ENCODE results near the gene CIPC.

DNA sequence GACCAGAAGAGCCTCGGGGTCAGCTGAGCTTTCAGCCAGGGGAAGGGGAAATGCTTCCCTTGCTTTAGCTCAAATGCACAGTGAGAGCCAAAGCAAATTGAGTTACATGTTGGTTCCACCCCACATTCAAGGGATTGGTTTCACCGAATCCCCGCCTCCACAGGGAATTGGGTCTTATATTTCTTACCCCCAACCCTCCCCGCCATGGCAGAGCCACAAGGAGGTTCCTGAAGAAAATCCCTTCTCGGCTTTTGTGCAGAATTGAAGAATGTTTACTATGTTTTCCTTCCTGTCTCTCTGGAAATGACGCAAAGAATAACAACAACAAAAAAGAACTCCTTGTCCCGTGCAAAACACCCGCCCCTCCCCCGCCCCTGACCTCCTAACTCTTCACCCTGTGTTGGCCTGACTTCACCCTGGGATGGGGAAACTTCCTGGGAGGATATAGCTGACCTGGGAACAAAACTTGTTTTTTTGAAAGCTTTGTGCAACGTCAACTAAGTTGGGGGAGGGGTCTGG, 21.9 kb upstream of the CIPC start:
- no peak for TF ChIP-seq POLR2A (IDR thresholded peaks at IDR 0.05; ENCODE audit: low read depth)
- TF ChIP-seq, protein P1, sequence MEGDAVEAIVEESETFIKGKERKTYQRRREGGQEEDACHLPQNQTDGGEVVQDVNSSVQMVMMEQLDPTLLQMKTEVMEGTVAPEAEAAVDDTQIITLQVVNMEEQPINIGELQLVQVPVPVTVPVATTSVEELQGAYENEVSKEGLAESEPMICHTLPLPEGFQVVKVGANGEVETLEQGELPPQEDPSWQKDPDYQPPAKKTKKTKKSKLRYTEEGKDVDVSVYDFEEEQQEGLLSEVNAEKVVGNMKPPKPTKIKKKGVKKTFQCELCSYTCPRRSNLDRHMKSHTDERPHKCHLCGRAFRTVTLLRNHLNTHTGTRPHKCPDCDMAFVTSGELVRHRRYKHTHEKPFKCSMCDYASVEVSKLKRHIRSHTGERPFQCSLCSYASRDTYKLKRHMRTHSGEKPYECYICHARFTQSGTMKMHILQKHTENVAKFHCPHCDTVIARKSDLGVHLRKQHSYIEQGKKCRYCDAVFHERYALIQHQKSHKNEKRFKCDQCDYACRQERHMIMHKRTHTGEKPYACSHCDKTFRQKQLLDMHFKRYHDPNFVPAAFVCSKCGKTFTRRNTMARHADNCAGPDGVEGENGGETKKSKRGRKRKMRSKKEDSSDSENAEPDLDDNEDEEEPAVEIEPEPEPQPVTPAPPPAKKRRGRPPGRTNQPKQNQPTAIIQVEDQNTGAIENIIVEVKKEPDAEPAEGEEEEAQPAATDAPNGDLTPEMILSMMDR (IDR thresholded peaks at IDR 0.05): no peak
- TF ChIP-seq EP300 (IDR thresholded peaks at IDR 0.05): peak; percentile 66
- TF ChIP-seq POLR2AphosphoS5 (IDR thresholded peaks at IDR 0.05): peak; percentile 44 to 78

All from esophagus muscularis mucosa (tissue), 4 donors.